DND-41 (cell line): ENCODE measurements around the gene RNF220.

ENCODE experiments used
- ATAC-seq: fragments of 200-7000 bp; cut with Tn5 transposase; 3 replicates; pipeline ENCODE4 v1.9.1; 2021; ENCODE audit warnings: low read depth; ENCODE audit not compliant: insufficient read depth
- DNase-seq: peaks from one replicate; pipeline ENCODE4 v3.0.0-alpha.2; 2020
- H2AFZ ChIP-seq: 2 replicates; pipeline ENCODE4 v1.6.0; 2012; ENCODE audit warnings: low read depth, low read length
- H3K27ac ChIP-seq: 2 replicates; pipeline ENCODE4 v1.5.1; 2012; ENCODE audit warnings: low read length, inconsistent platforms
- H3K27me3 ChIP-seq: fragments of 200-600 bp; sonication (generic); 2 replicates; pipeline ENCODE4 v1.6.0; 2012; ENCODE audit warnings: low read length, mild to moderate bottlenecking, inconsistent platforms; ENCODE audit not compliant: insufficient read depth, poor library complexity
- H3K36me3 ChIP-seq: 2 replicates; pipeline ENCODE4 v1.5.1; 2012; ENCODE audit warnings: low read length, inconsistent platforms; ENCODE audit not compliant: insufficient read depth
- H3K4me1 ChIP-seq: 2 replicates; pipeline ENCODE4 v1.5.1; 2012; ENCODE audit warnings: mild to moderate bottlenecking, low read length; ENCODE audit not compliant: insufficient read depth
- H3K4me2 ChIP-seq: 2 replicates; pipeline ENCODE4 v1.6.0; 2012; ENCODE audit warnings: mild to moderate bottlenecking, moderate library complexity, low read length, inconsistent platforms; ENCODE audit not compliant: insufficient read depth
- H3K4me3 ChIP-seq, 2 experiments: fragments of 200-600 bp in 1 of 2; shearing (Covaris generic) in 1 of 2; 2 replicates each; pipeline ENCODE4 v1.5.1; 2012 to 2016; ENCODE audit warnings: inconsistent platforms in 2 of 2, low read length in 2 of 2, mild to moderate bottlenecking in 2 of 2, low read depth in 1 of 2, moderate library complexity in 1 of 2
- H3K79me2 ChIP-seq: 2 replicates; pipeline ENCODE4 v1.6.0; 2012; ENCODE audit warnings: low read length, inconsistent platforms; ENCODE audit not compliant: insufficient read depth
- H3K9ac ChIP-seq: 2 replicates; pipeline ENCODE4 v1.6.0; 2012; ENCODE audit warnings: low read depth, mild to moderate bottlenecking, inconsistent platforms, low read length, moderate library complexity
- H3K9me3 ChIP-seq: 2 replicates; pipeline ENCODE4 v1.5.1; 2012; ENCODE audit warnings: low read length, moderate library complexity, mild to moderate bottlenecking, inconsistent platforms; ENCODE audit not compliant: insufficient read depth, severe bottlenecking
- H4K20me1 ChIP-seq: 2 replicates; pipeline ENCODE4 v1.6.0; 2012; ENCODE audit warnings: low read length; ENCODE audit not compliant: insufficient read depth
- CTCF ChIP-seq: IDR thresholded peaks from 2 replicates; pipeline ENCODE4 v1.5.1; 2012; ENCODE audit warnings: borderline replicate concordance, low read length, moderate library complexity, mild to moderate bottlenecking; ENCODE audit not compliant: poor library complexity, severe bottlenecking; ENCODE audit errors: extremely low read depth
- EZH2 ChIP-seq: IDR thresholded peaks from 3 replicates; pipeline ENCODE4 v1.6.1; 2012; ENCODE audit warnings: borderline replicate concordance, low read depth, mild to moderate bottlenecking, moderate library complexity, low read length, inconsistent platforms; ENCODE audit not compliant: severe bottlenecking

Gene RNF220

GRCh38 chr1:44637702-44638411 lies 232.8 kb downstream of the RNF220 start:
- ATAC-seq: no peak
- Histone ChIP-seq H4K20me1 (peaks cover 43% of the 10 kb centered on the region), H3K4me3 (no peak overlapping the region), H3K4me1 (peaks cover 24% of the 10 kb centered on the region), H3K27me3 (no peaks in the 10 kb centered on the region), H3K36me3 (peaks cover 99% of the 10 kb centered on the region), H3K9ac (no peak overlapping the region), H2AFZ (no peak overlapping the region), H3K27ac (no peak overlapping the region), H3K4me2 (no peak overlapping the region), H3K79me2 (peaks cover 45% of the 10 kb centered on the region), H3K9me3 (no peaks in the 10 kb centered on the region)
- DNase-seq: no peak
- no peak for TF ChIP-seq CTCF
- no peak for TF ChIP-seq EZH2

- Histone ChIP-seq H3K36me3 (peaks cover 99% of the 10 kb centered on the region), H3K27ac (no peak overlapping the region), H3K9me3 (no peaks in the 10 kb centered on the region), H3K4me3 (no peak overlapping the region), H4K20me1 (peaks cover 47% of the 10 kb centered on the region), H3K4me1 (peaks cover 2% of the 10 kb centered on the region; the same call in 1 of the 2 replicates), H3K9ac (no peak overlapping the region), H3K4me2 (no peak overlapping the region), H3K27me3 (no peaks in the 10 kb centered on the region), H3K79me2 (peaks cover 25% of the 10 kb centered on the region; the same call in 1 of the 2 replicates), H2AFZ (no peak overlapping the region)
- TF ChIP-seq EZH2 (no peak), CTCF (no peak)
- DNase-seq (no peak), ATAC-seq (no peak)
Observed at GRCh38 chr1:44640200-44640853, 235.3 kb downstream of the RNF220 start.

- Histone ChIP-seq H3K4me1 (no peaks in the 10 kb centered on the region), H3K9ac (no peak overlapping the region), H4K20me1 (peaks cover 41% of the 10 kb centered on the region), H3K79me2 (peaks cover 15% of the 10 kb centered on the region; the same call in 1 of the 2 replicates), H3K9me3 (no peaks in the 10 kb centered on the region), H3K36me3 (peaks cover 99% of the 10 kb centered on the region), H3K27me3 (no peaks in the 10 kb centered on the region), H2AFZ (no peak overlapping the region), H3K27ac (no peak overlapping the region), H3K4me3 (no peak overlapping the region), H3K4me2 (no peak overlapping the region)
- no peak for DNase-seq
- ATAC-seq: no peak
- TF ChIP-seq CTCF (no peak), EZH2 (no peak)
Observed at GRCh38 chr1:44641126-44642102, 236.4 kb downstream of the RNF220 start.
